Heart left ventricle (tissue), 16 donors: ENCODE results near the gene UTY. TPM values are rescaled to one million over a fixed set of nuclear protein-coding genes. Genes with fewer than 3 reads are reported as not detected.

ENCODE experiments used
- ATAC-seq, 4 donors: fragments of 200-7000 bp; cut with Tn5 transposase; one replicate each; pipeline ENCODE4 v1.9.1; 2020 to 2022; ENCODE audit warnings: moderate library complexity in 4 of 4, mild to moderate bottlenecking in 3 of 4, moderate number of reproducible peaks in 1 of 4
- DNase-seq, 5 donors: peaks; one replicate each; pipeline ENCODE4 v3.0.0-alpha.2; 2020
- H3K27ac ChIP-seq, 12 donors: fragments of 200-600 bp; sonication (generic) in 4 of 12; one replicate each; pipeline versions ENCODE4 v1.5.0 to v1.8.0; 2016 to 2022; ENCODE audit warnings: mild to moderate bottlenecking in 2 of 12
- H3K27me3 ChIP-seq, 9 donors: fragments of 200-600 bp; sonication (generic) in 2 of 9; one replicate each; pipeline versions ENCODE4 v1.5.1 to v1.8.0; 2016 to 2022; ENCODE audit warnings: mild to moderate bottlenecking in 3 of 9
- H3K36me3 ChIP-seq, 9 donors: fragments of 200-600 bp; sonication (generic) in 2 of 9; one replicate each; pipeline versions ENCODE4 v1.5.0 to v1.8.0; 2018 to 2022; ENCODE audit warnings: mild to moderate bottlenecking in 2 of 9
- H3K4me1 ChIP-seq, 12 donors: fragments of 200-600 bp; sonication (generic) in 4 of 12; one replicate each; pipeline versions ENCODE4 v1.5.0 to v1.8.0; 2016 to 2022; ENCODE audit warnings: mild to moderate bottlenecking in 3 of 12
- H3K4me3 ChIP-seq, 12 donors: fragments of 200-600 bp; sonication (generic) in 4 of 12; one replicate each; pipeline versions ENCODE4 v1.5.0 to v1.8.0; 2017 to 2022; ENCODE audit warnings: mild to moderate bottlenecking in 9 of 12, moderate library complexity in 4 of 12
- H3K9me3 ChIP-seq, 12 donors: fragments of 200-600 bp; sonication (generic) in 4 of 12; one replicate each; pipeline versions ENCODE4 v1.5.0 to v1.8.0; 2016 to 2022; ENCODE audit warnings: mild to moderate bottlenecking in 1 of 12
- POLR2A ChIP-seq, 2 donors: fragments of 450-650 bp; IDR thresholded peaks; one replicate each; pipeline ENCODE4 v1.6.1; 2017; ENCODE audit warnings: antibody characterized with exemption in 2 of 2, mild to moderate bottlenecking in 2 of 2, moderate library complexity in 2 of 2
- WGBS, 4 donors: extraction: QIAGEN DNeasy Blood & Tissue Kit in 2 of 4; methylation state at CpG; one replicate each; pipeline versions ENCODE4 v1.1.5 to v1.1.7; 2013 to 2018; 5-methylcytosine and 5-hydroxymethylcytosine counted together
- intact Hi-C, 10 donors: fragments of 100-400 bp; cut with DNase I; formaldehyde crosslinking; loops; one replicate each; pipeline versions ENCODE4 v1.11.1 to v1.14.2; 2022
- polyA plus RNA-seq, 2 donors: library from polyadenylated mRNA; stranded (reverse); fragments of 200-250 nt; gene quantifications; one replicate each; pipeline ENCODE4 v1.2.3, GENCODE V29; 2013
- total RNA-seq, 9 donors: library from RNA; depleted of rRNA in 2 of 9; stranded (reverse); fragments of >200 nt in 2 of 9; fragmentation: NEBNext Ultra II Directional in 3 of 9; extraction: Animal tissue kit (Norgen Biotek cat#: 25700) in 3 of 9; gene quantifications; one replicate each; pipeline versions ENCODE4 v1.1.0 to v1.2.4, GENCODE V29; 2016 to 2023
- TF ChIP-seq, protein P1 (sequence below), 12 donors: fragments of 200-600 bp; sonication (generic) in 4 of 12; IDR thresholded peaks; one replicate each; pipeline versions ENCODE4 v1.5.0 to v1.8.0; 2018 to 2022; ENCODE audit warnings: antibody characterized with exemption in 12 of 12, mild to moderate bottlenecking in 5 of 12
- donor health status: ischemic (EF 13 %, LVEDD 7.1; RV severe dilation, severe dysfunction).
- donor health status: healthy with polysubstance abuse.
- donor health status: DM: no; HTN: yes; CAD: no.
- donor health status: DM: no; HTN: no; CAD: no.
- donor health status: ischemic (EF 25% LVEDD 6.9; RV normal size, moderate dysfunction).
- donor health status: ischemic (EF 25% LVEDD 5.7; RV mildly dilated, moderate dysfunction).
- donor health status: healthy.
- donor health status: DM: yes; HTN: yes; CAD: no.
- donor health status: ischemic (EF 35%, LVEDD 5.7; RV mildly dilated, moderate dysfunction).
- donor health status: nonischemic (EF 11% LVEDD 7.7; RV severe dilation, severe dysfunction).
- donor health status: DM: yes; HTN: yes; CAD: no.
- donor health status: PGD.
- donor health status: ischemic (EF 29% LVEDD 5.4; RV normal size, mild dysfunction).
- donor health status: nonischemic (EF 23%, LVEDD 6.1; RV moderate dilation, normal function).

UTY gene
- total and polyA plus RNA-seq, 11 donors = 2.6 to 17.3 (median 11.3) TPM; not detected in 5

GRCh38 chrY:13312966-13313365 is 166.9 kb downstream of the UTY start:
- WGBS, 4 donors = 93 to 94% methylated on average over 1 of the region's 1 CpG; no CpG with 5 or more reads in 2 of the 4 donors
- ATAC-seq = no peak
- intact Hi-C loops = no loop called here

GRCh38 chrY:13307959-13308358 is 171.9 kb downstream of the UTY start:
- WGBS, 4 donors = 97 to 100% methylated on average over 2 of the region's 2 CpGs; no CpG with 5 or more reads in 2 of the 4 donors
- TF ChIP-seq, protein P1, sequence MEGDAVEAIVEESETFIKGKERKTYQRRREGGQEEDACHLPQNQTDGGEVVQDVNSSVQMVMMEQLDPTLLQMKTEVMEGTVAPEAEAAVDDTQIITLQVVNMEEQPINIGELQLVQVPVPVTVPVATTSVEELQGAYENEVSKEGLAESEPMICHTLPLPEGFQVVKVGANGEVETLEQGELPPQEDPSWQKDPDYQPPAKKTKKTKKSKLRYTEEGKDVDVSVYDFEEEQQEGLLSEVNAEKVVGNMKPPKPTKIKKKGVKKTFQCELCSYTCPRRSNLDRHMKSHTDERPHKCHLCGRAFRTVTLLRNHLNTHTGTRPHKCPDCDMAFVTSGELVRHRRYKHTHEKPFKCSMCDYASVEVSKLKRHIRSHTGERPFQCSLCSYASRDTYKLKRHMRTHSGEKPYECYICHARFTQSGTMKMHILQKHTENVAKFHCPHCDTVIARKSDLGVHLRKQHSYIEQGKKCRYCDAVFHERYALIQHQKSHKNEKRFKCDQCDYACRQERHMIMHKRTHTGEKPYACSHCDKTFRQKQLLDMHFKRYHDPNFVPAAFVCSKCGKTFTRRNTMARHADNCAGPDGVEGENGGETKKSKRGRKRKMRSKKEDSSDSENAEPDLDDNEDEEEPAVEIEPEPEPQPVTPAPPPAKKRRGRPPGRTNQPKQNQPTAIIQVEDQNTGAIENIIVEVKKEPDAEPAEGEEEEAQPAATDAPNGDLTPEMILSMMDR (IDR thresholded peaks at IDR 0.05) = no peak
- TF ChIP-seq POLR2A (IDR thresholded peaks at IDR 0.05) = no peak
- Histone ChIP-seq H3K4me1 (no peaks in the 10 kb centered on the region), H3K4me3 (no peak overlapping the region), H3K27ac (no peak overlapping the region), H3K36me3 (peaks cover 0 to 44% (median 0%) of the 10 kb centered on the region in 9 donors), H3K27me3 (no peaks in the 10 kb centered on the region), H3K9me3 (no peaks in the 10 kb centered on the region)
- DNase-seq = no peak
- intact Hi-C loops = loop anchor here in 1 of 10 donors (10.0 kb wide), 1 partner anchor 57 kb away; no protein-coding TSS in a partner anchor
- no peak for ATAC-seq

More at GRCh38 chrY:13312966-13313365, 166.9 kb downstream of the UTY start:
- TF ChIP-seq, protein P1 (IDR thresholded peaks at IDR 0.05) = no peak
- no peak for TF ChIP-seq POLR2A (IDR thresholded peaks at IDR 0.05)
- no peaks in the 10 kb centered on the region for H3K27me3 ChIP-seq
- DNase-seq = no peak
- no peak overlapping the region for H3K27ac ChIP-seq
- no peaks in the 10 kb centered on the region for H3K9me3 ChIP-seq
- H3K4me1 ChIP-seq = no peaks in the 10 kb centered on the region
- peaks cover 0 to 23% (median 0%) of the 10 kb centered on the region in 9 donors for H3K36me3 ChIP-seq
- no peak overlapping the region for H3K4me3 ChIP-seq

- H3K9me3 ChIP-seq = no peaks in the 10 kb centered on the region
- no peaks in the 10 kb centered on the region for H3K27me3 ChIP-seq
- no peak for DNase-seq
- peaks cover 0 to 95% (median 0%) of the 10 kb centered on the region in 9 donors for H3K36me3 ChIP-seq
- no peak for ATAC-seq
- intact Hi-C loops = loop anchor here in 1 of 10 donors (10.0 kb wide), 1 partner anchor 64 kb away; no protein-coding TSS in a partner anchor
- WGBS, 4 donors = 92 to 94% methylated on average over 4 of the region's 4 CpGs; no CpG with 5 or more reads in 2 of the 4 donors
- TF ChIP-seq, protein P1 (IDR thresholded peaks at IDR 0.05) = no peak
- no peak for TF ChIP-seq POLR2A (IDR thresholded peaks at IDR 0.05)
- no peaks in the 10 kb centered on the region for H3K4me1 ChIP-seq
- H3K27ac ChIP-seq = no peak overlapping the region
- no peak overlapping the region for H3K4me3 ChIP-seq
These were observed 179.0 kb downstream of the UTY start for GRCh38 chrY:13300795-13301194.

- intact Hi-C loops = no loop called here
- 79 to 84% methylated on average over 3 of the region's 3 CpGs; no CpG with 5 or more reads in 2 of the 4 donors for WGBS, 4 donors
- ATAC-seq (no peak), DNase-seq (no peak)
- TF ChIP-seq POLR2A (IDR thresholded peaks at IDR 0.05) = no peak
- H3K27me3 ChIP-seq = no peaks in the 10 kb centered on the region
- H3K27ac ChIP-seq = no peak overlapping the region
- H3K36me3 ChIP-seq = peaks cover 0 to 92% (median 0%) of the 10 kb centered on the region in 9 donors
- no peaks in the 10 kb centered on the region for H3K4me1 ChIP-seq
- no peak overlapping the region for H3K4me3 ChIP-seq
- H3K9me3 ChIP-seq = no peaks in the 10 kb centered on the region
These were observed 180.4 kb downstream of the UTY start for GRCh38 chrY:13299411-13299810.
